CD14-positive monocyte (primary cell): Measurements from ENCODE around the gene TMEM201. TPM values are rescaled to one million over a fixed set of nuclear protein-coding genes. Genes with fewer than 3 reads are reported as not detected.
A peak's percentile ranks its signal among the peaks of the same experiment; 100 is the strongest.

Source experiments
- DNase-seq, 3 donors: peaks; one replicate each; pipeline ENCODE4 v3.0.0-alpha.2; 2011 to 2022
- H2AFZ ChIP-seq: 2 replicates; pipeline ENCODE4 v1.6.0; 2012; ENCODE audit warnings: mild to moderate bottlenecking, low read depth, low read length, inconsistent platforms; ENCODE audit not compliant: insufficient read depth, poor library complexity, severe bottlenecking
- H3K27ac ChIP-seq, 2 donors: 1 replicate in 1 of 2; 2 replicates in 1 of 2; pipeline ENCODE4 v1.5.1; 2012 to 2013; ENCODE audit warnings: low read length in 2 of 2, control low read depth in 1 of 2, inconsistent platforms in 1 of 2, low read depth in 1 of 2, mild to moderate bottlenecking in 1 of 2
- H3K27me3 ChIP-seq, 2 donors: one replicate each; pipeline versions ENCODE4 v1.6.0 to v1.6.1; 2011 to 2013; ENCODE audit warnings: low read length in 2 of 2; ENCODE audit not compliant: control insufficient read depth in 2 of 2, insufficient read depth in 2 of 2
- H3K36me3 ChIP-seq, 2 donors: replicated peaks in 1 of 2; 1 replicate in 1 of 2; 2 replicates in 1 of 2; pipeline versions ENCODE4 v1.5.1 to v1.6.1; 2012 to 2013; ENCODE audit warnings: low read length in 2 of 2, control low read depth in 1 of 2, inconsistent platforms in 1 of 2, mild to moderate bottlenecking in 1 of 2; ENCODE audit not compliant: insufficient read depth in 2 of 2, control insufficient read depth in 1 of 2
- H3K4me1 ChIP-seq, 2 donors: 1 replicate in 1 of 2; 2 replicates in 1 of 2; pipeline versions ENCODE4 v1.5.1 to v1.6.1; 2012 to 2013; ENCODE audit warnings: low read length in 2 of 2, control low read depth in 1 of 2, inconsistent platforms in 1 of 2, mild to moderate bottlenecking in 1 of 2, moderate library complexity in 1 of 2; ENCODE audit not compliant: insufficient read depth in 2 of 2, control insufficient read depth in 1 of 2
- H3K4me2 ChIP-seq: replicated peaks from 2 replicates; pipeline ENCODE3; 2012; ENCODE audit warnings: low read length, moderate library complexity, mild to moderate bottlenecking; ENCODE audit not compliant: poor library complexity, severe bottlenecking; ENCODE audit errors: extremely low read depth
- H3K4me3 ChIP-seq, 3 experiments: fragments of 200-600 bp in 1 of 3; sonication (generic) in 1 of 3; replicated peaks in 1 of 3; 1 replicate in 2 of 3; 2 replicates in 1 of 3; pipeline ENCODE4 v1.5.1; 2011 to 2013; ENCODE audit warnings: low read length in 3 of 3, mild to moderate bottlenecking in 3 of 3, control low read depth in 2 of 3, low read depth in 2 of 3, inconsistent platforms in 1 of 3, moderate library complexity in 1 of 3
- H3K79me2 ChIP-seq: 2 replicates; pipeline ENCODE4 v1.6.0; 2012; ENCODE audit warnings: mild to moderate bottlenecking, control low read depth, inconsistent platforms, low read length, moderate library complexity; ENCODE audit not compliant: insufficient read depth
- H3K9ac ChIP-seq: 2 replicates; pipeline ENCODE4 v1.6.0; 2017; ENCODE audit warnings: low read length, mild to moderate bottlenecking; ENCODE audit not compliant: insufficient read depth, poor library complexity, severe bottlenecking
- H3K9me3 ChIP-seq, 2 donors: replicated peaks in 1 of 2; 1 replicate in 1 of 2; 2 replicates in 1 of 2; pipeline versions ENCODE4 v1.5.1 to v1.6.1; 2012 to 2013; ENCODE audit warnings: low read length in 2 of 2, control low read depth in 1 of 2; ENCODE audit not compliant: control insufficient read depth in 1 of 2, insufficient read depth in 1 of 2
- H4K20me1 ChIP-seq: 2 replicates; pipeline ENCODE4 v1.6.0; 2012; ENCODE audit warnings: mild to moderate bottlenecking, low read length, control low read depth, moderate library complexity; ENCODE audit not compliant: insufficient read depth
- H3K27ac Mint-ChIP-seq, 7 donors: one replicate each; pipeline ENCODE4 v1.8.0; 2020; ENCODE audit warnings: mild to moderate bottlenecking in 7 of 7, mixed read lengths in 7 of 7, moderate library complexity in 6 of 7, inconsistent platforms in 2 of 7
- H3K27me3 Mint-ChIP-seq, 3 donors: one replicate each; pipeline ENCODE4 v1.8.0; 2021 to 2022; ENCODE audit warnings: low read depth in 3 of 3, mild to moderate bottlenecking in 3 of 3, mixed read lengths in 3 of 3, moderate library complexity in 3 of 3, inconsistent platforms in 1 of 3
- H3K36me3 Mint-ChIP-seq, 2 donors: one replicate each; pipeline ENCODE4 v1.8.0; 2020; ENCODE audit warnings: mixed read lengths in 2 of 2, inconsistent platforms in 1 of 2, mild to moderate bottlenecking in 1 of 2
- H3K4me1 Mint-ChIP-seq: one replicate; pipeline ENCODE4 v1.8.0; 2020; ENCODE audit warnings: mild to moderate bottlenecking, mixed read lengths
- H3K4me3 Mint-ChIP-seq, 2 donors: one replicate each; pipeline ENCODE4 v1.8.0; 2020; ENCODE audit warnings: mild to moderate bottlenecking in 2 of 2, mixed read lengths in 2 of 2, moderate library complexity in 1 of 2
- H3K9me3 Mint-ChIP-seq, 7 donors: one replicate each; pipeline ENCODE4 v1.8.0; 2020 to 2022; ENCODE audit warnings: mixed read lengths in 7 of 7, mild to moderate bottlenecking in 6 of 7, moderate library complexity in 6 of 7, inconsistent platforms in 2 of 7
- WGBS: methylation state at CpG from one replicate; pipeline ENCODE4 v1.1.5; 2013; ENCODE audit warnings: missing lambda C conversion rate; ENCODE audit not compliant: insufficient coverage; 5-methylcytosine and 5-hydroxymethylcytosine counted together
- intact Hi-C, 2 donors: fragments of 100-400 bp; cut with micrococcal nuclease; formaldehyde crosslinking; loops; one replicate each; pipeline versions ENCODE4 v1.15.0 to v1.15.1; 2023
- polyA plus RNA-seq, 3 donors: library from polyadenylated mRNA; depleted of rRNA in 1 of 3; unstranded in 2 of 3; stranded (reverse) in 1 of 3; fragments of 300-500 nt in 2 of 3; fragments of >200 nt in 1 of 3; fragmentation: Illumina TruSeq in 2 of 3; gene quantifications; 1 replicate in 2 of 3; 2 replicates in 1 of 3; pipeline ENCODE4 v1.2.3, GENCODE V29; 2012 to 2021
- TF ChIP-seq, protein P1 (sequence below): fragments of 200-600 bp; IDR thresholded peaks from one replicate; pipeline ENCODE4 v1.8.0; 2022; ENCODE audit warnings: antibody characterized with exemption, mild to moderate bottlenecking

The TMEM201 gene
- polyA plus RNA-seq, 3 donors: 0.37 to 3.7 (median 0.37) TPM

GRCh38 chr1:9654834-9655723 is 66.4 kb downstream of the TMEM201 start:
- Mint-ChIP-seq H3K27me3 (no peaks in the 10 kb centered on the region), H3K27ac (peak overlapping the region; percentile 90 to 98 (median 96)), H3K4me3 (peak overlapping the region; percentile 97 to 99), H3K36me3 (peaks cover 4 to 10% of the 10 kb centered on the region in 2 donors), H3K9me3 (no peaks in the 10 kb centered on the region), H3K4me1 (peaks cover 87% of the 10 kb centered on the region)
- Histone ChIP-seq H3K4me1 (peaks cover 74 to 89% of the 10 kb centered on the region in 2 donors), H3K9me3 (no peaks in the 10 kb centered on the region), H4K20me1 (peaks cover 82% of the 10 kb centered on the region), H3K9ac (peak overlapping the region; percentile 83), H3K79me2 (peaks cover 100% of the 10 kb centered on the region), H3K27ac (peak overlapping the region; percentile 81), H3K36me3 (peaks cover 3 to 7% of the 10 kb centered on the region in 2 donors), H3K4me3 (peak overlapping the region; percentile 67 to 96 (median 92)), H3K4me2 (peak overlapping the region; percentile 90), H2AFZ (peak overlapping the region; percentile 49), H3K27me3 (no peaks in the 10 kb centered on the region)
- DNase-seq: peak in 1 of 3 donors; percentile 53
- intact Hi-C loops: loop anchor here (5.0 kb wide), 2 partner anchors 32 to 62 kb away; no protein-coding TSS in a partner anchor
- WGBS: 0% methylated on average over 2 of the region's 16 CpGs
- TF ChIP-seq, protein P1, sequence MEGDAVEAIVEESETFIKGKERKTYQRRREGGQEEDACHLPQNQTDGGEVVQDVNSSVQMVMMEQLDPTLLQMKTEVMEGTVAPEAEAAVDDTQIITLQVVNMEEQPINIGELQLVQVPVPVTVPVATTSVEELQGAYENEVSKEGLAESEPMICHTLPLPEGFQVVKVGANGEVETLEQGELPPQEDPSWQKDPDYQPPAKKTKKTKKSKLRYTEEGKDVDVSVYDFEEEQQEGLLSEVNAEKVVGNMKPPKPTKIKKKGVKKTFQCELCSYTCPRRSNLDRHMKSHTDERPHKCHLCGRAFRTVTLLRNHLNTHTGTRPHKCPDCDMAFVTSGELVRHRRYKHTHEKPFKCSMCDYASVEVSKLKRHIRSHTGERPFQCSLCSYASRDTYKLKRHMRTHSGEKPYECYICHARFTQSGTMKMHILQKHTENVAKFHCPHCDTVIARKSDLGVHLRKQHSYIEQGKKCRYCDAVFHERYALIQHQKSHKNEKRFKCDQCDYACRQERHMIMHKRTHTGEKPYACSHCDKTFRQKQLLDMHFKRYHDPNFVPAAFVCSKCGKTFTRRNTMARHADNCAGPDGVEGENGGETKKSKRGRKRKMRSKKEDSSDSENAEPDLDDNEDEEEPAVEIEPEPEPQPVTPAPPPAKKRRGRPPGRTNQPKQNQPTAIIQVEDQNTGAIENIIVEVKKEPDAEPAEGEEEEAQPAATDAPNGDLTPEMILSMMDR: no peak

DNA sequence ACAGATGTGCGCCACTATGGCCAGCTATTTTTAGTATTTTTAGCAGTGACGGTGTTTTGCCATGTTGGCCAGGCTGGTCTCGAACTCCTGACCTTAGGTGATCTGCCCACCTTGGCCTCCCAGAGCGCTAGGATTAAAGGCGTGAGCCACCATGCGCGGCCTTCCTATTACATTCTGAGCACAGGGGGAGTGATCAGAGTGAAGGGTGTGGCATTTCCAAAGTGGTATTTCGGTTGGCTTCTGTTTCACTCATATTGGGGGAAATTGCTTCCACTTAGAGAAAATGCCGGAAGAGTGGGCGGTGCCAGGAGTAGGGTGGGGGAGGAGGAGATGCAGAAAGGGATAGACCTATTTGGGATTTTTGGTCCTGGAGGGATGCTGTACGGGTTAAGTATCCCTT is 67.1 kb downstream of the TMEM201 start:
- 20% methylated on average over 8 of the region's 11 CpGs for WGBS
- peak overlapping the region in 1 of 3 experiments; percentile 96 for H3K4me3 ChIP-seq
- peak overlapping the region in 6 of 7 donors; percentile 63 to 98 (median 88) for H3K27ac Mint-ChIP-seq

More for the DNA sequence above, 67.1 kb downstream of the TMEM201 start:
- H3K9me3 Mint-ChIP-seq: no peaks in the 10 kb centered on the region
- peak overlapping the region; percentile 97 to 99 for H3K4me3 Mint-ChIP-seq
- TF ChIP-seq, protein P1: no peak
- peaks cover 87% of the 10 kb centered on the region for H3K4me1 Mint-ChIP-seq
- no peaks in the 10 kb centered on the region for H3K27me3 ChIP-seq
- H3K79me2 ChIP-seq: peaks cover 100% of the 10 kb centered on the region
- intact Hi-C loops: no loop called here
- peak overlapping the region; percentile 90 for H3K4me2 ChIP-seq
- H3K9me3 ChIP-seq: no peaks in the 10 kb centered on the region
- H3K36me3 ChIP-seq: peaks cover 9 to 14% of the 10 kb centered on the region in 2 donors
- H4K20me1 ChIP-seq: peaks cover 90% of the 10 kb centered on the region
- peaks cover 75 to 82% of the 10 kb centered on the region in 2 donors for H3K4me1 ChIP-seq
- no peak for DNase-seq
- H3K27ac ChIP-seq: peak overlapping the region; percentile 81
- peaks cover 11 to 18% of the 10 kb centered on the region in 2 donors for H3K36me3 Mint-ChIP-seq
- no peak overlapping the region for H3K9ac ChIP-seq
- H2AFZ ChIP-seq: no peak overlapping the region
- H3K27me3 Mint-ChIP-seq: no peaks in the 10 kb centered on the region
